Adrenal gland (tissue), 5 donors: ENCODE data around the gene MYO18A.

Experiments
- POLR2A ChIP-seq, 2 donors: fragments of 450-650 bp; IDR thresholded peaks; one replicate each; pipeline ENCODE4 v1.6.1; 2017; ENCODE audit warnings: antibody characterized with exemption in 2 of 2, mild to moderate bottlenecking in 2 of 2, moderate library complexity in 1 of 2
- TF ChIP-seq, protein P1 (sequence below), 6 experiments: fragments of 450-650 bp in 4 of 6; fragments of 200-600 bp in 2 of 6; sonication (generic) in 1 of 6; IDR thresholded peaks; 1 replicate in 5 of 6; 2 replicates in 1 of 6; pipeline versions ENCODE4 v1.5.1 to v1.8.0; 2016 to 2021; ENCODE audit warnings: antibody characterized with exemption in 6 of 6, mild to moderate bottlenecking in 2 of 6, moderate library complexity in 1 of 6
- donor health status: DM: no; HTN: no; CAD: no.

DNA sequence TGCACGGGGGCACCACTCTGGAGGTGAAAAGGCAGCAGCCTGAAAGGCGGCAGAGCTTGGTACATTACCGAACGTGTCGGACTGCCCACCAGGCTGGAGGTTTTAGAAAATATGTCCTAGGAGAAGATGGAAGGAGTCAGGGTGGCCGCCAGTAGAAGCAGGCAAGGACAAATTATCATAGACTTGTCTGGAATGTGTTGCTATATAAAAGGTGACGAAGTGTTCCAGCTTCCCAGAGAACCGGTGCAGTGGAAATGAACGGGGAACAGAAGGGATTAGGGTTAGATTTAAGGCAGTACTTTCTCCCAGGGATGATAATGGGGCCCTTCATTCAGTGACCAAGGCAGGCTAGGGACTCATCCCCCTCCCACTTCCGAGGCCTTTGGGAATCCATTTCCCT lies 109.9 kb downstream of the MYO18A start:
- TF ChIP-seq, protein P1, sequence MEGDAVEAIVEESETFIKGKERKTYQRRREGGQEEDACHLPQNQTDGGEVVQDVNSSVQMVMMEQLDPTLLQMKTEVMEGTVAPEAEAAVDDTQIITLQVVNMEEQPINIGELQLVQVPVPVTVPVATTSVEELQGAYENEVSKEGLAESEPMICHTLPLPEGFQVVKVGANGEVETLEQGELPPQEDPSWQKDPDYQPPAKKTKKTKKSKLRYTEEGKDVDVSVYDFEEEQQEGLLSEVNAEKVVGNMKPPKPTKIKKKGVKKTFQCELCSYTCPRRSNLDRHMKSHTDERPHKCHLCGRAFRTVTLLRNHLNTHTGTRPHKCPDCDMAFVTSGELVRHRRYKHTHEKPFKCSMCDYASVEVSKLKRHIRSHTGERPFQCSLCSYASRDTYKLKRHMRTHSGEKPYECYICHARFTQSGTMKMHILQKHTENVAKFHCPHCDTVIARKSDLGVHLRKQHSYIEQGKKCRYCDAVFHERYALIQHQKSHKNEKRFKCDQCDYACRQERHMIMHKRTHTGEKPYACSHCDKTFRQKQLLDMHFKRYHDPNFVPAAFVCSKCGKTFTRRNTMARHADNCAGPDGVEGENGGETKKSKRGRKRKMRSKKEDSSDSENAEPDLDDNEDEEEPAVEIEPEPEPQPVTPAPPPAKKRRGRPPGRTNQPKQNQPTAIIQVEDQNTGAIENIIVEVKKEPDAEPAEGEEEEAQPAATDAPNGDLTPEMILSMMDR (IDR thresholded peaks at IDR 0.05), result no peak
- TF ChIP-seq POLR2A (IDR thresholded peaks at IDR 0.05), result no peak
